Keratinocyte (primary cell): ENCODE data around the gene LHFPL6. TPM values are rescaled to one million over a fixed set of nuclear protein-coding genes. Genes with fewer than 3 reads are reported as not detected.

Experiments used
- DNase-seq: peaks from one replicate; pipeline ENCODE4 v3.0.0-alpha.2; 2011; ENCODE audit warnings: low read depth, missing footprints, low spot score
- FAIRE-seq: peaks from 2 replicates; lab custom pipeline; 2011; peaks lifted over from hg19 to GRCh38; lab: Jason Lieb, UNC
- H2AFZ ChIP-seq: 2 replicates; pipeline ENCODE4 v1.6.0; 2012; ENCODE audit warnings: low read length, control low read depth, inconsistent platforms; ENCODE audit not compliant: control insufficient read depth
- H3K27ac ChIP-seq: 2 replicates; pipeline ENCODE4 v1.5.1; 2011; ENCODE audit warnings: low read length; ENCODE audit not compliant: control insufficient read depth, insufficient read depth
- H3K27me3 ChIP-seq: 3 replicates; pipeline ENCODE4 v1.6.0; 2011; ENCODE audit warnings: low read length; ENCODE audit not compliant: control insufficient read depth, insufficient read depth; ENCODE audit errors: extremely low read depth
- H3K36me3 ChIP-seq, 2 experiments: 2 replicates in 1 of 2; 3 replicates in 1 of 2; pipeline ENCODE4 v1.5.1; 2011; ENCODE audit warnings: low read length in 2 of 2, mild to moderate bottlenecking in 1 of 2; ENCODE audit not compliant: control insufficient read depth in 2 of 2, insufficient read depth in 2 of 2; ENCODE audit errors: extremely low read depth in 1 of 2
- H3K4me1 ChIP-seq: 3 replicates; pipeline ENCODE4 v1.5.1; 2011; ENCODE audit warnings: low read length; ENCODE audit not compliant: control insufficient read depth, insufficient read depth; ENCODE audit errors: extremely low read depth
- H3K4me2 ChIP-seq: 3 replicates; pipeline ENCODE4 v1.6.0; 2011; ENCODE audit warnings: low read depth, low read length; ENCODE audit not compliant: control insufficient read depth, insufficient read depth; ENCODE audit errors: extremely low read depth
- H3K4me3 ChIP-seq, 3 experiments: fragments of 200-600 bp in 1 of 3; sonication (generic) in 1 of 3; 2 replicates in 2 of 3; 3 replicates in 1 of 3; pipeline ENCODE4 v1.5.1; 2011 to 2016; ENCODE audit warnings: low read length in 3 of 3, mild to moderate bottlenecking in 3 of 3, control low read depth in 2 of 3, inconsistent platforms in 1 of 3, low read depth in 1 of 3, mixed read lengths in 1 of 3, mixed run types in 1 of 3, moderate library complexity in 1 of 3; ENCODE audit not compliant: control insufficient read depth in 2 of 3, insufficient read depth in 2 of 3; ENCODE audit errors: extremely low read depth in 1 of 3
- H3K79me2 ChIP-seq: 2 replicates; pipeline ENCODE4 v1.6.0; 2012; ENCODE audit warnings: low read length; ENCODE audit not compliant: control insufficient read depth, insufficient read depth
- H3K9ac ChIP-seq: 3 replicates; pipeline ENCODE4 v1.6.0; 2011; ENCODE audit warnings: low read length; ENCODE audit not compliant: control insufficient read depth, insufficient read depth; ENCODE audit errors: extremely low read depth
- H3K9me1 ChIP-seq: 3 replicates; pipeline ENCODE4 v1.6.0; 2011; ENCODE audit warnings: low read length; ENCODE audit not compliant: control insufficient read depth, insufficient read depth; ENCODE audit errors: extremely low read depth
- H3K9me3 ChIP-seq: 2 replicates; pipeline ENCODE4 v1.5.1; 2012; ENCODE audit warnings: low read depth, low read length; ENCODE audit not compliant: control insufficient read depth
- H4K20me1 ChIP-seq: 3 replicates; pipeline ENCODE4 v1.6.0; 2011; ENCODE audit warnings: low read length; ENCODE audit not compliant: control insufficient read depth, insufficient read depth; ENCODE audit errors: extremely low read depth
- EZH2 ChIP-seq: IDR thresholded peaks from one replicate; pipeline ENCODE4 v1.6.1; 2012; ENCODE audit warnings: inconsistent platforms, mild to moderate bottlenecking, low read length, moderate library complexity
- dilution Hi-C: fragments of 300-500 bp; cut with MboI; formaldehyde crosslinking; loops from one replicate; pipeline ENCODE4 v1.7.0; 2020; ENCODE audit warnings: low sequenced_read_pairs; ENCODE audit not compliant: extremely low pct_ligation_motif_present
- polyA plus RNA-seq, 5 experiments: library from polyadenylated mRNA; depleted of rRNA in 3 of 5; stranded (reverse) in 3 of 5; stranded (forward) in 1 of 5; unstranded in 1 of 5; fragments of >200 nt; gene quantifications; 1 replicate in 1 of 5; 2 replicates in 3 of 5; 3 replicates in 1 of 5; pipeline versions ENCODE4 v1.2.1 to v1.2.3, GENCODE V29; 2011 to 2012; ENCODE audit warnings: missing spikeins in 2 of 5, low read depth in 1 of 5, low replicate concordance in 1 of 5
- TF ChIP-seq, protein P1 (sequence below), 3 experiments: IDR thresholded peaks in 1 of 3; conservative IDR thresholded peaks in 1 of 3; optimal IDR thresholded peaks in 1 of 3; 2 replicates in 2 of 3; 3 replicates in 1 of 3; pipeline versions ENCODE3 to v1.5.1; 2011; ENCODE audit warnings: low read length in 3 of 3, mild to moderate bottlenecking in 3 of 3, moderate library complexity in 2 of 3, control low read depth in 1 of 3, inconsistent platforms in 1 of 3; ENCODE audit not compliant: insufficient read depth in 2 of 3; ENCODE audit errors: extremely low read depth in 1 of 3

LHFPL6 gene
- polyA plus RNA-seq, 1 donor (not counting 4 experiments of a cell fraction or from before 2014, with no cell fraction given) = 15.8 TPM

DNA sequence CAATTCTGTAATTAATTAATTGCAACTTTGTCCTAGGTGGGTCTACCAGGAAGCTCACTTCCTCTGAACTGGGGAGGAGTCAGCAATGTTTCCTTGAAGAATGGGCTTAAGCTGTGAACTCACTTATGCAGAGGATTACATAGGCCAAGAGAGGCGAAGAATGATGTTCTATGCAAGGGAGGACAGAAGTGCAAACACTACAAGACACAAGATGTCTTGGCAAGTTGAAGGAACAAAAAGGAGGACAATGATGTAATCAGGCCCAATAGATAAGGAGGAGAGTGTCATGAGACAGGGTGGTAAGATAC is 275.9 kb downstream of the LHFPL6 start:
- Histone ChIP-seq H3K9me1 (no peaks in the 10 kb centered on the region), H2AFZ (no peak overlapping the region), H3K9ac (no peak overlapping the region), H3K27ac (no peak overlapping the region), H3K4me2 (no peak overlapping the region), H3K9me3 (no peaks in the 10 kb centered on the region), H3K79me2 (no peaks in the 10 kb centered on the region), H3K4me3 (no peak overlapping the region), H3K36me3 (no peaks in the 10 kb centered on the region), H3K27me3 (no peaks in the 10 kb centered on the region), H3K4me1 (no peaks in the 10 kb centered on the region), H4K20me1 (no peaks in the 10 kb centered on the region)
- dilution Hi-C loops = no loop called here
- FAIRE-seq (peak; percentile 49), DNase-seq (no peak)
- TF ChIP-seq, protein P1, sequence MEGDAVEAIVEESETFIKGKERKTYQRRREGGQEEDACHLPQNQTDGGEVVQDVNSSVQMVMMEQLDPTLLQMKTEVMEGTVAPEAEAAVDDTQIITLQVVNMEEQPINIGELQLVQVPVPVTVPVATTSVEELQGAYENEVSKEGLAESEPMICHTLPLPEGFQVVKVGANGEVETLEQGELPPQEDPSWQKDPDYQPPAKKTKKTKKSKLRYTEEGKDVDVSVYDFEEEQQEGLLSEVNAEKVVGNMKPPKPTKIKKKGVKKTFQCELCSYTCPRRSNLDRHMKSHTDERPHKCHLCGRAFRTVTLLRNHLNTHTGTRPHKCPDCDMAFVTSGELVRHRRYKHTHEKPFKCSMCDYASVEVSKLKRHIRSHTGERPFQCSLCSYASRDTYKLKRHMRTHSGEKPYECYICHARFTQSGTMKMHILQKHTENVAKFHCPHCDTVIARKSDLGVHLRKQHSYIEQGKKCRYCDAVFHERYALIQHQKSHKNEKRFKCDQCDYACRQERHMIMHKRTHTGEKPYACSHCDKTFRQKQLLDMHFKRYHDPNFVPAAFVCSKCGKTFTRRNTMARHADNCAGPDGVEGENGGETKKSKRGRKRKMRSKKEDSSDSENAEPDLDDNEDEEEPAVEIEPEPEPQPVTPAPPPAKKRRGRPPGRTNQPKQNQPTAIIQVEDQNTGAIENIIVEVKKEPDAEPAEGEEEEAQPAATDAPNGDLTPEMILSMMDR (optimal IDR thresholded peaks at IDR 0.05 in 1 of 3, IDR thresholded peaks at IDR 0.05 in 1 of 3, conservative IDR thresholded peaks at IDR 0.05 in 1 of 3; ENCODE audit: extremely low read depth in 1 of 3, insufficient read depth in 2 of 3, low read length in 3 of 3) = no peak
- TF ChIP-seq EZH2 = no peak

DNA sequence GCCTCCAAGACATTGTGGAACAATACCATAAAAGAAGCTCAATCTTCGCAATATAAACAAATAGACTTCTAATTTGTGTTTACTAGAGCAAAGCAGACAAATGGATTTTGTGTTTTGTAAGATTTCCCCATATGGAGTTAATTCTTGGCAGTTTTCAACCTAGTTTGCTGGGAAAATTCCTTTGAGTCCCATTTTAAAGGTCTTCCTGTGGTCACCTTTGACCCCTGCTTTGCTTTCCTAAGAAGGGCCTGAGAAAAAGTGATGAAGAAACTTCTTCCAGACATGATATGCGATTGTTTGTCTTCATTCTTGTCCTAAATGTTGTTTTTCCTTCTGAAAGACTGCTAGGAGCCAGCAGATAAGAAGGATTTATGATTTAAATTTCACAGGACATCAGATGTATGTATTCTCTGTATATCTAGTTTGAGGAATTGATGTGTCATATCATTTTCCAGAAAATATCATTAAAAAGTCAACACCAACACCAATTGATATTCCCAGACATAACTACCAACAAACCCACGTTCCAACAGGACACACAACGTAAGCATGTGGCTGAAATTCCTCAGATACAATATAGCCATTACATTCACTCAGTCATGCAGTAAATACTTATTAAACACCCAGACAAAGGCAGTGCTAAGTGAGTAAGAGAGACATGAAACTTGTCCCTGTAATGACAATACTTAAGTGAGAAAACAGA is 276.4 kb downstream of the LHFPL6 start:
- H4K20me1 ChIP-seq = no peaks in the 10 kb centered on the region
- no peaks in the 10 kb centered on the region for H3K27me3 ChIP-seq
- dilution Hi-C loops = no loop called here
- no peak for FAIRE-seq
- no peaks in the 10 kb centered on the region for H3K4me1 ChIP-seq
- H3K36me3 ChIP-seq = no peaks in the 10 kb centered on the region
- H3K9ac ChIP-seq = no peak overlapping the region
- no peak overlapping the region for H3K4me2 ChIP-seq
- TF ChIP-seq EZH2 = no peak
- TF ChIP-seq, protein P1 (optimal IDR thresholded peaks at IDR 0.05 in 1 of 3, IDR thresholded peaks at IDR 0.05 in 1 of 3, conservative IDR thresholded peaks at IDR 0.05 in 1 of 3; ENCODE audit: extremely low read depth in 1 of 3, insufficient read depth in 2 of 3, low read length in 3 of 3) = no peak
- no peaks in the 10 kb centered on the region for H3K9me3 ChIP-seq
- no peak overlapping the region for H2AFZ ChIP-seq
- H3K4me3 ChIP-seq = no peak overlapping the region
- no peak for DNase-seq
- H3K9me1 ChIP-seq = no peaks in the 10 kb centered on the region
- H3K27ac ChIP-seq = no peak overlapping the region
- no peaks in the 10 kb centered on the region for H3K79me2 ChIP-seq
